ENCODE data around the gene TMOD3.
A peak's percentile ranks its signal among the peaks of the same experiment; 100 is the strongest.

Gene TMOD3

DNA sequence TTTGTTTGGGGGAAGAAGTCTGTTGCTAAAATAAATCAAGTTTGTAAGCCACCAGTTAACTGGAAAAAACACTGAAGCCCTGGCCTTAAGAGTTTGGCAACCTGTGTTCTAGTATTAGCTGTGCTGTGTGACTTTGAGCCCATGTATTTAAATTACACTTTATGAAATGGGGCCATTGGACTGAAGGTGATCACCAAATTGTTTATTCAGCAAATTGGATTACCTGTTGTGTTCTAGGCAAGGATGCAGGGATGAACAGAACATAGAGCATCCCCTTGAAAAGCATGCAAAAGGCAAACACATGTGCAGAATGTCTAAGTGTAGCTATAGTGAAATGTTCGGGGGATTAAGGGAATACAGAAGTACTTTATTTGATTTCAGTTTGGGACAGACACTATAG is 54.6 kb downstream of the TMOD3 start:
- TF ChIP-seq, protein P1, sequence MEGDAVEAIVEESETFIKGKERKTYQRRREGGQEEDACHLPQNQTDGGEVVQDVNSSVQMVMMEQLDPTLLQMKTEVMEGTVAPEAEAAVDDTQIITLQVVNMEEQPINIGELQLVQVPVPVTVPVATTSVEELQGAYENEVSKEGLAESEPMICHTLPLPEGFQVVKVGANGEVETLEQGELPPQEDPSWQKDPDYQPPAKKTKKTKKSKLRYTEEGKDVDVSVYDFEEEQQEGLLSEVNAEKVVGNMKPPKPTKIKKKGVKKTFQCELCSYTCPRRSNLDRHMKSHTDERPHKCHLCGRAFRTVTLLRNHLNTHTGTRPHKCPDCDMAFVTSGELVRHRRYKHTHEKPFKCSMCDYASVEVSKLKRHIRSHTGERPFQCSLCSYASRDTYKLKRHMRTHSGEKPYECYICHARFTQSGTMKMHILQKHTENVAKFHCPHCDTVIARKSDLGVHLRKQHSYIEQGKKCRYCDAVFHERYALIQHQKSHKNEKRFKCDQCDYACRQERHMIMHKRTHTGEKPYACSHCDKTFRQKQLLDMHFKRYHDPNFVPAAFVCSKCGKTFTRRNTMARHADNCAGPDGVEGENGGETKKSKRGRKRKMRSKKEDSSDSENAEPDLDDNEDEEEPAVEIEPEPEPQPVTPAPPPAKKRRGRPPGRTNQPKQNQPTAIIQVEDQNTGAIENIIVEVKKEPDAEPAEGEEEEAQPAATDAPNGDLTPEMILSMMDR (IDR thresholded peaks at IDR 0.05): no peak

GRCh38 chr15:51884517-51885236 is 55.2 kb downstream of the TMOD3 start:
- TF ChIP-seq, protein P1 (IDR thresholded peaks at IDR 0.05): no peak

GRCh38 chr15:51887887-51888592 is 58.6 kb downstream of the TMOD3 start:
- TF ChIP-seq, protein P1 (IDR thresholded peaks at IDR 0.05): no peak

GRCh38 chr15:51888593-51889195 is 59.2 kb downstream of the TMOD3 start:
- TF ChIP-seq, protein P1 (IDR thresholded peaks at IDR 0.05): peak; percentile 85

GRCh38 chr15:51889486-51889885 is 60.0 kb downstream of the TMOD3 start:
- TF ChIP-seq, protein P1 (IDR thresholded peaks at IDR 0.05): no peak

DNA sequence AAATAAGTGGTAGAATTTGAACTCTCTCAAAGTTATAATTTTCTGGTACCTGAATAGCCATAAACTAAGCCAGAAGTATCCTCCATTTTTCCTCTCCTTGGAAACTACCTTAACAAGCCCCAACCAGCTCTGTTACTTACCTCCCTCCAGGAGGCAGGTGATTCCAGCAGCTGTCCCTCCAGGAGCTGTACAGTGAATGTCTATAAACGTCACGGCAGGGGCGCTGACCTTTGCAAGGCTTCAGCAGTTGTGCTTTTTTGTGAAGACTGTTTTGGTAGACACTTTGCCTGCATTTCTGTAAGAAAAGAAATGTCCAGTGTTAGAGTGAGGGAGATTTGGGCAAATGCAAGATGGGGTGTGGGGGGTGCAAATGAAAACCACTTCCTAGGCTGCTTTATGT is 75.0 kb downstream of the TMOD3 start:
- TF ChIP-seq, protein P1 (IDR thresholded peaks at IDR 0.05): no peak

- TF ChIP-seq, protein P1 (IDR thresholded peaks at IDR 0.05): no peak
Measured at GRCh38 chr15:51904931-51905330, 75.5 kb downstream of the TMOD3 start.

All from LNCAP (cell line).